HG03097 (cell line): ENCODE results near the gene NAA40.

Experiments used
- ATAC-seq: cut with Tn5 transposase; IDR thresholded peaks from one replicate; pipeline ENCODE4 v1.9.1; 2021; ENCODE audit not compliant: unreplicated experiment, low FRiP score

The NAA40 gene

DNA sequence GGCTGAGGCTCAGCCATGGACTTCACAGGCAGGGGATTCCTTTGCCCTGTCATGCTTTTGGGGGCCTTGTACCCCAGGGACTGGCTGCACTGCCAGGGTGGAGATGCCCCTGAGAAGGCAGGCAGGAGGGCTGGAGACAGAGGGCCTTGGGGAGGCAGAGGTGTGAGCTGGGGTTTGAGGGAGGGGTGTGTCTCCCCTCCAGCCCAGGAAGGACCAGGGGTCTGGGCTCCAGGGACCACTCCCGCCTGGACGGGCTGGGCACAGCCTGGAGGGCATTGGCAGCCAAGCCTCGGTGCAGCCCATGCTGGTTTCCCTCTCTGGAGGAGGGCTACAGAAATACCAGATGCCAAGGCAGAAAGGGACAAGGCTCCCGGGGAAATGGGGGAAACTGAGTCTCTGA is 66.9 kb downstream of the NAA40 start:
- no peak for ATAC-seq

DNA sequence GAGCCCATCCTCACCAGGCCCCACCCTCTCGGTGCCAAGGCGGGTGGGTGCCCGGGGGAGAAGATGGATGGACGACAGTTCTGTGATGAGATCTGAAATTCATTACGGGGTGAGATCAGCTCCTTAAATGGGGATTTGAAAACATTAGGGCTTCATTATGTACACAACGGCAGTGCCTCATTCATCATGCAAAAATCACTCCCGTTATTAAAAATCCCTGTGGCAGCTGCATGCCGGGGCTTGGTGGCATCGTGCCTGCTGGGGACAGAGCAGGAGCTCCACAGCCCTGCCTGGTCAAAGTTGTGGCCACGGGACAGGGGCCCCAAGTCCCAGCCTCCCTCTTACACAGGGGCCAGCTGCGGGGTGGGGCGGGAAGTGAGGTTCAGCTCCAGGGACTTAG is 67.6 kb downstream of the NAA40 start:
- ATAC-seq = no peak
